ENCODE data around the gene LRRC75B. TPM values are rescaled to one million over a fixed set of nuclear protein-coding genes. Genes with fewer than 3 reads are reported as not detected.

LRRC75B gene
- total and polyA plus RNA-seq, 9 of the 15 experiments (the other 6 are each of a cell fraction or from before 2014, with no cell fraction given) = 0.10 to 2.8 (median 1.0) TPM; not detected in 1

GRCh38 chr22:24585461-24585860, 7.4 kb downstream of the LRRC75B start (continued):
- TF ChIP-seq SFPQ (IDR thresholded peaks at IDR 0.05; ENCODE audit: low read depth, low read length) (no peak), ZNF41 (CRISPR knock-in tag; conservative IDR thresholded peaks at IDR 0.05) (no peak), MCM7 (IDR thresholded peaks at IDR 0.05) (no peak), HSF4 (CRISPR knock-in tag; IDR thresholded peaks at IDR 0.05; ENCODE audit: borderline replicate concordance) (no peak), XRCC5 (IDR thresholded peaks at IDR 0.05; ENCODE audit: low read depth, low read length) (no peak), TSHZ1 (CRISPR knock-in tag; IDR thresholded peaks at IDR 0.05) (no peak), BHLHE40 (IDR thresholded peaks at IDR 0.05; ENCODE audit: low read length) (no peak), DNMT1 (IDR thresholded peaks at IDR 0.05) (no peak), KDM4B (IDR thresholded peaks at IDR 0.05; ENCODE audit: borderline replicate concordance in 2 of 2, low read depth in 1 of 2) (no peak), SMARCA5 (IDR thresholded peaks at IDR 0.05) (no peak), ZNF830 (CRISPR knock-in tag; IDR thresholded peaks at IDR 0.05) (no peak), SIRT6 (IDR thresholded peaks at IDR 0.05; ENCODE audit: low read depth, low read length) (no peak), CREB5 (CRISPR knock-in tag; IDR thresholded peaks at IDR 0.05) (no peak)
